Liver (tissue), 3 donors: ENCODE measurements around the gene BIN1.

Experiments used
- JUND ChIP-seq, 2 donors: IDR thresholded peaks; 2 replicates each; pipeline ENCODE4 v1.6.1; 2016; ENCODE audit warnings: antibody characterized with exemption in 2 of 2
- RAD21 ChIP-seq, 2 donors: IDR thresholded peaks; 2 replicates each; pipeline ENCODE4 v1.6.1; 2016; ENCODE audit warnings: antibody characterized with exemption in 2 of 2, mild to moderate bottlenecking in 2 of 2
- RXRA ChIP-seq, 2 donors: IDR thresholded peaks; 2 replicates each; pipeline ENCODE4 v1.6.1; 2017 to 2018; ENCODE audit warnings: antibody characterized with exemption in 2 of 2, mild to moderate bottlenecking in 1 of 2
- SP1 ChIP-seq: IDR thresholded peaks from 2 replicates; pipeline ENCODE4 v1.6.1; 2018; ENCODE audit warnings: antibody characterized with exemption, mild to moderate bottlenecking
- TAF1 ChIP-seq: conservative IDR thresholded peaks from 2 replicates; pipeline ENCODE4 v1.6.1; 2016; ENCODE audit warnings: antibody characterized with exemption, mild to moderate bottlenecking
- YY1 ChIP-seq: IDR thresholded peaks from 2 replicates; pipeline ENCODE4 v1.6.1; 2016; ENCODE audit warnings: antibody characterized with exemption, mild to moderate bottlenecking
- TF ChIP-seq, protein P1 (sequence below): fragments of 150-350 bp; IDR thresholded peaks from 2 replicates; pipeline ENCODE4 v1.5.1; 2017; ENCODE audit warnings: improper control_type of control experiment, low read depth, low read length; ENCODE audit not compliant: missing input control
- TF ChIP-seq, protein P2 (sequence below): IDR thresholded peaks from 2 replicates; pipeline ENCODE4 v1.6.1; 2016; ENCODE audit warnings: antibody characterized with exemption
- TF ChIP-seq, protein P3 (sequence below): IDR thresholded peaks from 2 replicates; pipeline ENCODE4 v1.6.1; 2016; ENCODE audit warnings: antibody characterized with exemption, mild to moderate bottlenecking
- donor health status: healthy.
- donor health status: healthy.

DNA sequence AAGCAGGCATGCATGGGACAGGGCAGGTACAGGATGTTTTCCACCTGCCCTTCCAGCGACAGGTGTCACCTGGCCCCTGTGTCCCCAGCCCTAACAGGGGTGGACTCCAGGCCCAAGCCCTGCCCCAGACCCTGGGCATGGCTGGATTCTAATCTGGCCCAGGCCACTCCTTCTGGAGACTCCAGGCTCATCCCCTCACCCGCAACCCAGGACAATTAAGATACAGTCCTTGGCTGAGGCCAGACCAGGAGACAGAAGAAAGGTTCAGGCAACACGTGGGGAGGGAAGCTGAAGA is 9.5 kb downstream of the BIN1 start:
- TF ChIP-seq SP1 = no peak
- TF ChIP-seq, protein P1, sequence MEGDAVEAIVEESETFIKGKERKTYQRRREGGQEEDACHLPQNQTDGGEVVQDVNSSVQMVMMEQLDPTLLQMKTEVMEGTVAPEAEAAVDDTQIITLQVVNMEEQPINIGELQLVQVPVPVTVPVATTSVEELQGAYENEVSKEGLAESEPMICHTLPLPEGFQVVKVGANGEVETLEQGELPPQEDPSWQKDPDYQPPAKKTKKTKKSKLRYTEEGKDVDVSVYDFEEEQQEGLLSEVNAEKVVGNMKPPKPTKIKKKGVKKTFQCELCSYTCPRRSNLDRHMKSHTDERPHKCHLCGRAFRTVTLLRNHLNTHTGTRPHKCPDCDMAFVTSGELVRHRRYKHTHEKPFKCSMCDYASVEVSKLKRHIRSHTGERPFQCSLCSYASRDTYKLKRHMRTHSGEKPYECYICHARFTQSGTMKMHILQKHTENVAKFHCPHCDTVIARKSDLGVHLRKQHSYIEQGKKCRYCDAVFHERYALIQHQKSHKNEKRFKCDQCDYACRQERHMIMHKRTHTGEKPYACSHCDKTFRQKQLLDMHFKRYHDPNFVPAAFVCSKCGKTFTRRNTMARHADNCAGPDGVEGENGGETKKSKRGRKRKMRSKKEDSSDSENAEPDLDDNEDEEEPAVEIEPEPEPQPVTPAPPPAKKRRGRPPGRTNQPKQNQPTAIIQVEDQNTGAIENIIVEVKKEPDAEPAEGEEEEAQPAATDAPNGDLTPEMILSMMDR = no peak
- TF ChIP-seq YY1 = no peak
- TF ChIP-seq RAD21 (IDR thresholded peaks at IDR 0.05) = no peak
- TF ChIP-seq, protein P2, sequence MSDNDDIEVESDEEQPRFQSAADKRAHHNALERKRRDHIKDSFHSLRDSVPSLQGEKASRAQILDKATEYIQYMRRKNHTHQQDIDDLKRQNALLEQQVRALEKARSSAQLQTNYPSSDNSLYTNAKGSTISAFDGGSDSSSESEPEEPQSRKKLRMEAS = no peak
- TF ChIP-seq, protein P3, sequence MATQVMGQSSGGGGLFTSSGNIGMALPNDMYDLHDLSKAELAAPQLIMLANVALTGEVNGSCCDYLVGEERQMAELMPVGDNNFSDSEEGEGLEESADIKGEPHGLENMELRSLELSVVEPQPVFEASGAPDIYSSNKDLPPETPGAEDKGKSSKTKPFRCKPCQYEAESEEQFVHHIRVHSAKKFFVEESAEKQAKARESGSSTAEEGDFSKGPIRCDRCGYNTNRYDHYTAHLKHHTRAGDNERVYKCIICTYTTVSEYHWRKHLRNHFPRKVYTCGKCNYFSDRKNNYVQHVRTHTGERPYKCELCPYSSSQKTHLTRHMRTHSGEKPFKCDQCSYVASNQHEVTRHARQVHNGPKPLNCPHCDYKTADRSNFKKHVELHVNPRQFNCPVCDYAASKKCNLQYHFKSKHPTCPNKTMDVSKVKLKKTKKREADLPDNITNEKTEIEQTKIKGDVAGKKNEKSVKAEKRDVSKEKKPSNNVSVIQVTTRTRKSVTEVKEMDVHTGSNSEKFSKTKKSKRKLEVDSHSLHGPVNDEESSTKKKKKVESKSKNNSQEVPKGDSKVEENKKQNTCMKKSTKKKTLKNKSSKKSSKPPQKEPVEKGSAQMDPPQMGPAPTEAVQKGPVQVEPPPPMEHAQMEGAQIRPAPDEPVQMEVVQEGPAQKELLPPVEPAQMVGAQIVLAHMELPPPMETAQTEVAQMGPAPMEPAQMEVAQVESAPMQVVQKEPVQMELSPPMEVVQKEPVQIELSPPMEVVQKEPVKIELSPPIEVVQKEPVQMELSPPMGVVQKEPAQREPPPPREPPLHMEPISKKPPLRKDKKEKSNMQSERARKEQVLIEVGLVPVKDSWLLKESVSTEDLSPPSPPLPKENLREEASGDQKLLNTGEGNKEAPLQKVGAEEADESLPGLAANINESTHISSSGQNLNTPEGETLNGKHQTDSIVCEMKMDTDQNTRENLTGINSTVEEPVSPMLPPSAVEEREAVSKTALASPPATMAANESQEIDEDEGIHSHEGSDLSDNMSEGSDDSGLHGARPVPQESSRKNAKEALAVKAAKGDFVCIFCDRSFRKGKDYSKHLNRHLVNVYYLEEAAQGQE = no peak
- TF ChIP-seq JUND (IDR thresholded peaks at IDR 0.05) = no peak
- TF ChIP-seq TAF1 = no peak
- no peak for TF ChIP-seq RXRA (IDR thresholded peaks at IDR 0.05)
